Astrocyte of the spinal cord (primary cell): Measurements from ENCODE around the gene RNU1-2.

Experiments used
- DNase-seq: peaks from one replicate; pipeline ENCODE4 v3.0.0; 2011; ENCODE audit warnings: low read depth, low spot score
- H3K4me3 ChIP-seq: 2 replicates; pipeline ENCODE4 v1.5.1; 2011; ENCODE audit warnings: low read depth, mild to moderate bottlenecking, low read length, moderate library complexity
- in situ Hi-C: cut with HindIII; loops from 2 replicates; pipeline ENCODE4 v1.10.0; 2017; ENCODE audit warnings: low sequenced_read_pairs
- TF ChIP-seq, protein P1 (sequence below): IDR thresholded peaks from 2 replicates; pipeline ENCODE4 v1.5.1; 2012; ENCODE audit warnings: low read depth, mild to moderate bottlenecking, low read length, inconsistent platforms

The RNU1-2 gene

GRCh38 chr1:16921391-16922185, 25.8 kb downstream of the RNU1-2 start, which contains the start of gene CROCC:
CROCC (plus strand) TSS chr1:16921931; CDS start chr1:16922019, 88 bp downstream.
- TF ChIP-seq, protein P1, sequence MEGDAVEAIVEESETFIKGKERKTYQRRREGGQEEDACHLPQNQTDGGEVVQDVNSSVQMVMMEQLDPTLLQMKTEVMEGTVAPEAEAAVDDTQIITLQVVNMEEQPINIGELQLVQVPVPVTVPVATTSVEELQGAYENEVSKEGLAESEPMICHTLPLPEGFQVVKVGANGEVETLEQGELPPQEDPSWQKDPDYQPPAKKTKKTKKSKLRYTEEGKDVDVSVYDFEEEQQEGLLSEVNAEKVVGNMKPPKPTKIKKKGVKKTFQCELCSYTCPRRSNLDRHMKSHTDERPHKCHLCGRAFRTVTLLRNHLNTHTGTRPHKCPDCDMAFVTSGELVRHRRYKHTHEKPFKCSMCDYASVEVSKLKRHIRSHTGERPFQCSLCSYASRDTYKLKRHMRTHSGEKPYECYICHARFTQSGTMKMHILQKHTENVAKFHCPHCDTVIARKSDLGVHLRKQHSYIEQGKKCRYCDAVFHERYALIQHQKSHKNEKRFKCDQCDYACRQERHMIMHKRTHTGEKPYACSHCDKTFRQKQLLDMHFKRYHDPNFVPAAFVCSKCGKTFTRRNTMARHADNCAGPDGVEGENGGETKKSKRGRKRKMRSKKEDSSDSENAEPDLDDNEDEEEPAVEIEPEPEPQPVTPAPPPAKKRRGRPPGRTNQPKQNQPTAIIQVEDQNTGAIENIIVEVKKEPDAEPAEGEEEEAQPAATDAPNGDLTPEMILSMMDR: no peak
- DNase-seq: peak; percentile 51
- peak within 1 kb of the TSS; percentile 1 for H3K4me3 ChIP-seq
- in situ Hi-C loops: no loop called here

GRCh38 chr1:16922466-16922865, 26.7 kb downstream of the RNU1-2 start:
- H3K4me3 ChIP-seq: no peak overlapping the region
- DNase-seq: no peak
- in situ Hi-C loops: no loop called here
- TF ChIP-seq, protein P1: no peak

DNA sequence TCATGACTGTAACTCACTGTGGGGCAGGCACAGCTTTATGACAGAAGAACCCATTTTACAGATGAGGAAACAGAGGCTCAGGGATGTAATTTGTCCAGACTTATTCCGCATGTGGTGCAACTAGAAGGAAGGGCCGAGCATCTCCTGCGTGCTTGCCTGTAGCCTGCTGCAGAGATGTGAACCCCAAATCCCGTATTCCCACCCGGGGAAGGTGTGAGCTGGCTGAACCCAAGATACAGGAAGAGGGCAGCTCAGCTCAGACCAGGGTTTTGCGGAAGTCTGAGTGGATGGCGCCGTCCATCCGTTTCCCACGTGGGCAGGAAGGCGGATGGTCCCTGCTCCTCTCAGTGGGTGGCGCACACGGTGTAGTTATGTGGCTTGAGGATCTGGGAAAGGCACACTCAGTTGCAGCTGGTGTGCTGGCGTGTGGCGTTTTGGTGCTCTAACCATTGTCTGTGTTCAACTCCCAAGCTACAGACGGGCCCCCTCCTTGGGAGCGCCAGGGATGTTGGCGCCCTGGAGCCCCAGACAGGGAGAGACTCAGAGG, 27.2 kb downstream of the RNU1-2 start:
- in situ Hi-C loops: no loop called here
- DNase-seq: no peak
- TF ChIP-seq, protein P1: no peak
- no peak overlapping the region for H3K4me3 ChIP-seq

- TF ChIP-seq, protein P1: no peak
- H3K4me3 ChIP-seq: no peak overlapping the region
- in situ Hi-C loops: no loop called here
- no peak for DNase-seq
Measured at GRCh38 chr1:16924216-16924918, 28.6 kb downstream of the RNU1-2 start.

DNA sequence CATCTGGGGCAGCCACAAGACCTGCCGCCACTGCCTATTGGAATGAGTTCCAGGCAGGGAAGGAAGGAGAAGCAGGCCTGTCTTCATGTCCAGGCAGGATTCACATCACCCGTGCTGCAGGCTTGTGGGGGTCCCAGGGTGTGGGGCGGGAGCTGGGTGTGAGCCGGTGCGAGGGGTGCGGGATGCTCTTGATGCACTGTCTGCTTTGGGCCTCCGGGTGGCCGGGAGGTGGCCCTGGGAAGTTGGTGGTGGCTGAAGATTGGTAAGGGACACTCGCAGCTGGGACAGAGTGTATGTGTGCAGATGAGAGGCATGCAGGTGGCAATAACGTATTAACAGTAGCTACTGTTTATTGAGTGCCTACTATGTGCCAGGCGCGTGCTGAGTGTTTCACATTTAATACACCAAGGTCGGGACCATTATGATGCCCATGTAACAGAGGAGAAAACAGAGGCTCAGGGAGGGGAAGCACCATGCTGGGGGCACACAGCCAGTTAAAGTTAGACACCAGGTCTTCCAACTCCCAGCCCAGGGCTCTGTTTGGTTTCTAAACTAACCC, 29.2 kb downstream of the RNU1-2 start:
- H3K4me3 ChIP-seq: no peak overlapping the region
- DNase-seq: no peak
- TF ChIP-seq, protein P1: peak; percentile 22
- in situ Hi-C loops: no loop called here
